CD1c-positive myeloid dendritic cell (primary cell): ENCODE data around the gene EME2.

ENCODE experiments used
- DNase-seq: peaks from one replicate; pipeline ENCODE4 v3.0.0-alpha.2; 2016; ENCODE audit errors: extremely low spot score

The EME2 gene

GRCh38 chr16:1745181-1745899 is 27.3 kb upstream of the EME2 start:
- DNase-seq: no peak

GRCh38 chr16:1745900-1746692 is 26.5 kb upstream of the EME2 start:
- no peak for DNase-seq

- DNase-seq: no peak
Observed at GRCh38 chr16:1746693-1747195, 25.9 kb upstream of the EME2 start.

- no peak for DNase-seq
Observed at GRCh38 chr16:1747934-1748333, 24.7 kb upstream of the EME2 start.

GRCh38 chr16:1749152-1750117 is 23.2 kb upstream of the EME2 start:
- no peak for DNase-seq

GRCh38 chr16:1751946-1752345 is 20.7 kb upstream of the EME2 start:
- DNase-seq: no peak

GRCh38 chr16:1752853-1753252 is 19.8 kb upstream of the EME2 start:
- DNase-seq: no peak

GRCh38 chr16:1754204-1754603 is 18.4 kb upstream of the EME2 start:
- DNase-seq: no peak

GRCh38 chr16:1757714-1758461 is 14.7 kb upstream of the EME2 start:
- no peak for DNase-seq

- no peak for DNase-seq
Observed at GRCh38 chr16:1758923-1759322, 13.7 kb upstream of the EME2 start.

GRCh38 chr16:1759511-1759910 is 13.1 kb upstream of the EME2 start:
- no peak for DNase-seq

- no peak for DNase-seq
Observed at GRCh38 chr16:1760911-1761310, 11.7 kb upstream of the EME2 start.

GRCh38 chr16:1761751-1762150 is 10.9 kb upstream of the EME2 start:
- DNase-seq: no peak

GRCh38 chr16:1762196-1762878 is 10.3 kb upstream of the EME2 start:
- DNase-seq: no peak

- DNase-seq: no peak
Observed at GRCh38 chr16:1762879-1763520, 9.6 kb upstream of the EME2 start.

GRCh38 chr16:1763521-1764511 is 8.8 kb upstream of the EME2 start:
- no peak for DNase-seq

GRCh38 chr16:1764971-1765370 is 7.6 kb upstream of the EME2 start:
- no peak for DNase-seq

GRCh38 chr16:1765826-1766225 is 6.8 kb upstream of the EME2 start:
- DNase-seq: no peak

- DNase-seq: no peak
Observed at GRCh38 chr16:1766231-1766630, 6.4 kb upstream of the EME2 start.
